HepG2 (cell line): ENCODE data around the gene SEC11A.

Experiments used
- AFF4 ChIP-seq: sonication (generic); formaldehyde crosslinking; IDR thresholded peaks from 2 replicates; pipeline ENCODE4 v1.4.0; 2020; ENCODE audit warnings: missing genetic modification reagents
- CTCF ChIP-seq: sonication (generic); formaldehyde crosslinking; IDR thresholded peaks from 2 replicates; pipeline ENCODE4 v1.5.0; 2020; ENCODE audit warnings: mild to moderate bottlenecking, missing genetic modification reagents, moderate library complexity
- FOXJ3 ChIP-seq: sonication (generic); formaldehyde crosslinking; IDR thresholded peaks from 2 replicates; pipeline ENCODE4 v1.4.0; 2020; ENCODE audit warnings: missing genetic modification reagents, mild to moderate bottlenecking, borderline replicate concordance
- FOXP1 ChIP-seq, 2 experiments: fragments of 450-650 bp in 1 of 2; IDR thresholded peaks; 2 replicates each; pipeline ENCODE4 v1.6.1; 2017 to 2018; ENCODE audit warnings: antibody characterized with exemption in 1 of 2
- GPN1 ChIP-seq: sonication (generic); formaldehyde crosslinking; IDR thresholded peaks from 2 replicates; pipeline ENCODE4 v1.5.1; 2020; ENCODE audit warnings: missing genetic modification reagents, borderline replicate concordance
- MAFF ChIP-seq: IDR thresholded peaks from 2 replicates; pipeline ENCODE4 v1.6.1; 2011; ENCODE audit warnings: low read depth, low read length, improper control_type of control experiment
- NBN ChIP-seq: fragments of 450-650 bp; conservative IDR thresholded peaks from 2 replicates; pipeline ENCODE4 v1.6.1; 2017
- POLR2A ChIP-seq, 2 experiments: IDR thresholded peaks; 2 replicates each; pipeline ENCODE4 v1.6.1; 2011; ENCODE audit warnings: low read depth in 2 of 2, low read length in 2 of 2, mild to moderate bottlenecking in 1 of 2, moderate library complexity in 1 of 2; ENCODE audit not compliant: insufficient read depth in 1 of 2
- SKIL ChIP-seq: sonication (generic); formaldehyde crosslinking; IDR thresholded peaks from 2 replicates; pipeline ENCODE4 v1.8.0; 2022; ENCODE audit warnings: missing genetic modification reagents, mild to moderate bottlenecking, moderate library complexity, borderline replicate concordance
- ZFP37 ChIP-seq: sonication (generic); formaldehyde crosslinking; IDR thresholded peaks from 2 replicates; pipeline ENCODE4 v1.4.0; 2020; ENCODE audit warnings: missing genetic modification reagents, borderline replicate concordance
- ZNF597 ChIP-seq: sonication (generic); formaldehyde crosslinking; IDR thresholded peaks from 2 replicates; pipeline ENCODE4 v1.5.0; 2020; ENCODE audit warnings: missing genetic modification reagents

- no peak for TF ChIP-seq SKIL (CRISPR knock-in tag)
- TF ChIP-seq GPN1 (CRISPR knock-in tag): no peak
- TF ChIP-seq NBN: no peak
- TF ChIP-seq CTCF (CRISPR knock-in tag): no peak
- TF ChIP-seq POLR2A (IDR thresholded peaks at IDR 0.05; ENCODE audit: insufficient read depth in 1 of 2, low read depth in 2 of 2, low read length in 2 of 2): no peak
- no peak for TF ChIP-seq ZNF597
- TF ChIP-seq FOXJ3 (CRISPR knock-in tag): no peak
- TF ChIP-seq AFF4 (CRISPR knock-in tag): no peak
- no peak for TF ChIP-seq ZFP37 (CRISPR knock-in tag)
- TF ChIP-seq MAFF: no peak
- TF ChIP-seq FOXP1 (IDR thresholded peaks at IDR 0.05): no peak
- no peak for TF ChIP-seq FOXP1 (CRISPR knock-in tag; IDR thresholded peaks at IDR 0.05)
Measured at GRCh38 chr15:84669726-84670125, 46.2 kb downstream of the SEC11A start.
